Cardiac septum (tissue), 1 donor: ENCODE results near the gene FRZB. TPM values are rescaled to one million over a fixed set of nuclear protein-coding genes. Genes with fewer than 3 reads are reported as not detected.

Source experiments
- DNase-seq: peaks from one replicate; pipeline ENCODE4 v3.0.0-alpha.2; 2020; ENCODE audit warnings: low spot score
- intact Hi-C: fragments of 100-400 bp; cut with DNase I; formaldehyde crosslinking; loops from one replicate; pipeline ENCODE4 v1.14.0; 2022
- total RNA-seq: library from RNA; stranded (reverse); fragmentation: NEBNext Ultra II Directional; extraction: Animal tissue kit (Norgen Biotek cat#: 25700); gene quantifications from one replicate; pipeline ENCODE4 v1.2.1, GENCODE V29; 2021
- donor health status: DM: no; HTN: no; CAD: no.

The FRZB gene
- total RNA-seq, 1 donor from 2014 or later: 4.3 TPM

- DNase-seq: no peak
- intact Hi-C loops: no loop called here
Observed at GRCh38 chr2:182852801-182853200, 13.6 kb downstream of the FRZB start.

- intact Hi-C loops: no loop called here
- DNase-seq: no peak
Observed at GRCh38 chr2:182852090-182852489, 14.3 kb downstream of the FRZB start.

- intact Hi-C loops: no loop called here
- DNase-seq: no peak
Observed at GRCh38 chr2:182845794-182846417, 20.5 kb downstream of the FRZB start.

- DNase-seq: no peak
- intact Hi-C loops: no loop called here
Observed at GRCh38 chr2:182836451-182836850, 30.0 kb downstream of the FRZB start.

- intact Hi-C loops: no loop called here
- no peak for DNase-seq
Observed at GRCh38 chr2:182834293-182834692, 32.1 kb downstream of the FRZB start.

GRCh38 chr2:182833084-182833854, 33.2 kb downstream of the FRZB start:
- no peak for DNase-seq
- intact Hi-C loops: no loop called here

- DNase-seq: no peak
- intact Hi-C loops: no loop called here
Observed at GRCh38 chr2:182831921-182832320, 34.5 kb downstream of the FRZB start.

- intact Hi-C loops: no loop called here
- DNase-seq: no peak
Observed at GRCh38 chr2:182831101-182831500, 35.3 kb downstream of the FRZB start.

GRCh38 chr2:182827182-182827879, 39.1 kb downstream of the FRZB start:
- DNase-seq: no peak
- intact Hi-C loops: no loop called here

- no peak for DNase-seq
- intact Hi-C loops: no loop called here
Observed at GRCh38 chr2:182826496-182826895, 39.9 kb downstream of the FRZB start.

GRCh38 chr2:182826064-182826463, 40.4 kb downstream of the FRZB start:
- intact Hi-C loops: no loop called here
- no peak for DNase-seq

GRCh38 chr2:182824767-182825158, 41.7 kb downstream of the FRZB start:
- intact Hi-C loops: no loop called here
- DNase-seq: no peak

GRCh38 chr2:182824056-182824766, 42.2 kb downstream of the FRZB start:
- intact Hi-C loops: no loop called here
- no peak for DNase-seq

- intact Hi-C loops: no loop called here
- DNase-seq: no peak
Observed at GRCh38 chr2:182822733-182823132, 43.7 kb downstream of the FRZB start.

GRCh38 chr2:182821182-182821581, 45.3 kb downstream of the FRZB start:
- intact Hi-C loops: no loop called here
- no peak for DNase-seq

- no peak for DNase-seq
- intact Hi-C loops: no loop called here
Observed at GRCh38 chr2:182819412-182819811, 47.0 kb downstream of the FRZB start.

GRCh38 chr2:182818925-182819324, 47.5 kb downstream of the FRZB start:
- intact Hi-C loops: no loop called here
- DNase-seq: no peak

- DNase-seq: no peak
- intact Hi-C loops: no loop called here
Observed at GRCh38 chr2:182818501-182818900, 47.9 kb downstream of the FRZB start.

- intact Hi-C loops: no loop called here
- no peak for DNase-seq
Observed at GRCh38 chr2:182817558-182817957, 48.9 kb downstream of the FRZB start.

- no peak for DNase-seq
- intact Hi-C loops: no loop called here
Observed at GRCh38 chr2:182816866-182817265, 49.6 kb downstream of the FRZB start.
